Activated naive CD4-positive, alpha-beta T cell treated with anti-CD3 and anti-CD28 coated beads, Interleukin-2, amount 50 U/mL, for 16 hours (primary cell): Measurements from ENCODE around the gene AKIRIN1.
"Not testable (repeated sequence)": the region's sequence is repeated elsewhere in the genome, so short reads cannot be mapped to it uniquely, and the experiment has no call there.

Experiments used
- DNase-seq: peaks from one replicate; pipeline ENCODE4 v3.0.0-alpha.2; 2020

Gene AKIRIN1

GRCh38 chr1:39046613-39047210, 55.6 kb downstream of the AKIRIN1 start:
- DNase-seq: no peak

DNA sequence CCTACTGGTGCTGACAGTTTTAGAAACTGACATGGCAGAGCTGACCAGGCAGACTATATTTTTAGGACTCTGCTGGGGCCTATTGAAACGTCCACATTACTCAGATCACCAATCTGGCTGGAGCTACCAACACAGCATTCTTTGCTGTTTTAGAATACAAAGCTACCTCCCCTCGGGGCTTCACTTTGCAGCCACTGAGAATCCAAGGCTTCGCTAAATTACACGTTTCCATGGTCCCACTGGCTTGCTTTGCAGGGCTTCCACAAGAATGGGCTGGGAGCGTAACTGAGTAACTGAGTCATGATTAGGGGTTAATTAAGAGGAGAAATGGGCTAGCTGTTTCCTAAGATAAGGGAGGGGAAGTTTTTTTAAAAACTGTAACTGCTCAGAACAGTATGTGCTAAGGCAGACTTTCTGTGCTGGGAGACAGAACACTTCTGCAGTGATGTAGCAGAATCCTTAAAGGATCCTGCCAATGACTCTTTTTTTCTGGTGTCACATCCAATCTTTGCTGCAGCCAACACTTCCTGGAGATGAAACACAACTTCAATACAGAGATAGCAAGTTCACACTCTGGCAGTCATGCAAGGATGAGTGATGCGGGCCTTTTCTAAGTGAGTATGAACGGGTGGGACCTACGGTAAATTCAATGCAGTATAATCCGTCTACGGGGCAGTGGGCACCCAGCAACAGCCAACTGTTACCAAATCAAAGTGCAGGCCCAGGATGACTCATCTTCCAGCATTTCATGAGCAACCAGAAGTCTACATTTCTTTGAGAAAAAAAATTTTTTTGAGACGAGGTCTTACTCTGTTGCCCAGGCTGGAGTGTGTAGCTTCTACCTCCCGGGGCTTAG, 56.5 kb downstream of the AKIRIN1 start:
- DNase-seq: no peak

DNA sequence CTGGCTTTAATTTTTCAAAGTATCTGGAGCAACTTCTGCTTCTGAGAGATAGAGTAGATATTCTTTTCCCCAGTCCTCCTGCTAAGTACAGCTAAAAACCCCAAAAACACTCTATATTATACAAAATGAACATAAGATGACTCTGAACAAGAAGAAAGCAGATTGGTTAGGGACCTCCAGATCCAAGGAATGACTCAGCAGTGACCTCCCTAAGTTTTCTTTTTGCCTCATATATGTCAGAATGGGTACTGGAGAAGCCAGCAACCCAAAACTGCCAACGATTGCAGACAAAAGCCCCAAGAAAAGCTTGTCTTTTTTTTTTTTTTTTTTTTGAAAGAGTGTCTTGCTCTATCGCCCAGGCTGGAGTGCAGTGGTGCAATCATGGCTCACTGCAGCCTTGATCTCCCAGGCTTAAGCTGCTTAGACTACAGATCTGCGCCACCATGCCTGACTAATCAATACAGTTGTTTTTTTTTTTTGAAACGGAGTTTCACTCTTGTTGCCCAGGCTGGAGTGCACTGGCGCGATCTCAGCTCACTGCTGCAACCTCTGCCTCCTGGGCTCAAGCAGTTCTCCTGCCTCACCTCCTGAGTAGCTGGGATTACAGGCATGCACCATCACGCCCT, 57.8 kb downstream of the AKIRIN1 start:
- DNase-seq: no peak

DNA sequence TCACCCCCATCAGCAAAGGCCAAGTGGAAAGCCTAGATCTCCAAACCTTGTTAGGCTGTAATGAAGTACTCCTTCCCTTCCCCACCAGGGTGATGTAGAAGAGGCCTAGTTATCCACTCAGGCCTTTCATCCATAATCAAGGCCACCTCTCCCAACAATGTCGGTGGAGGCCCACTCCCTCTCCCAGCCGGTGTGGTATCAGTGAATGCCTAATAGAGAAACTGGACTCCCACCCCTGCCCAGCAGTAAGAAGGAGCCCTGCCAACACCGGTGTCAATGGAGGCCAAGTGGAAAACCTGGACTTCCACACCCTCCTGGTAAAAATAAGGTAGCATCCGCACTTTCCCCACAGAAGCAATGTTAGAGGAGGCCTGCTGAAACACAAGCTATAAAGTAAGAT, 58.9 kb downstream of the AKIRIN1 start:
- DNase-seq: no peak

DNA sequence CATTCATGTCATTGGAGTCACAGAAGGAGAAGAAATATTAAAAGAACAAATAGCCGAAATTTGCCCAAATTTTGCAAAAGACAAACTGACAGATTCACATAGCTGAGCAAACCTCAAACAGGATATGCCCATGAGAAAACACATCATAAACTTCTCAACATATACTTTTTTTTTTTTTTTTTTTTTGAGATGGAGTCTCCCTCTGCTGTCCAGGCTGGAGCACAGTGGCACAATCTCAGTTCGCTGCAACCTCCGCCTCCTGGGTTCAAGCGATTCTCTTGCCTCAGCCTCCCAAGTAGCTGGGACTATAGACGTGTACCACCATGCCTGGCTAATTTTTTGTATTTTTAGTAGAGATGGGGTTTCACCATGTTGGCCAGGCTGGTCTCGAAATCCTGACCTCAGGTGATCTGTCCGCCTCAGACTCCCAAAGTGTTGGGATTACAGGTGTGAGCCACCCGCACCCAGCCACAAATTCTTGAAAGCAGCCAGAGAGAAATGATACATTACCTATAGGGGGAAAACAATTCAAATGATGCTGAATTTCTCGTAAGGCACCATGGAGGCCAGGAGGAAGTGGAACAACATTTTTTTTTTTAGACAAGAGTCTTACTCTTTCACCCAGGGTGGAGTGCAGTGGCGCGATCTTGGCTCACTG, 60.2 kb downstream of the AKIRIN1 start:
- not testable (repeated sequence) for DNase-seq

DNA sequence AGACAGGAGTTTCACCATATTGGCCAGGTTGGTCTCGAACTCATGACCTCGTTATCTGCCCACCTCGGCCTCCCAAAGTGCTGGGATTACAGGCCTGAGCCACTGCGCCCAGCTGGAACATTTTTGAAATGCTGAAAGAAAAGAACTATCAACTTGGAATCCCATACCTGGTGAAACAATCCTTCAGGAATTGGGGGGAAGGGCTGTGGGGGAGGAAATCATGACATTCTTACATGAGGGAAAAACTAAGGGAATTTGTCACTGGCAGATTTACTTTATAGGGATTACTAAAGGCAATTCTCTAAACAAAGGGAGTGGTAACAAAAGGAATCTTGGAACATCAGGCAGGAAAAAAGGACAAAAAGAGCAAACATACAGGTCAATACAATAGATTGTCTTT, 60.9 kb downstream of the AKIRIN1 start:
- no peak for DNase-seq

DNA sequence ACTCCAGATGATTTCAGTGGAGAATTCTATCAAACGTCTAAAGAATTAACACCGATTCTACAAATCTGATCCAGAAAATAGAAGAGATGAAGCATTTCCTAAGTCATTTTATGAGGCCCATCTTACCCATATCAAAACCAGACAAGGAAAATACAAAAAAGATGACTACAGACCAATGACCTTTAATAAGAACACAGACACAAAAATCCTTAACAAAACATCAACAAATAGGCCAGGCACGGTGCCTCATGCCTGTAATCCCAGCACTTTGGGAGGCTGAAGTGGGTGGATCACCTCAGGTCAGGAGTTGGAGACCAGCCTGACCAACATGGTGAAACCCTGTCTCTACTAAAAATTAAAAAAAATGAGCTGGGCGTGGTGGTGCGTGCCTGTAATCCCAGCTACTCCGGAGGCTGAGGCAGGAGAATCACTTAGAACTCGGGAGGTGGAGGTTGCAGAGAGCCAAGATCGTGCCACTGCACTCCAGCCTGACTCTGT, 64.2 kb downstream of the AKIRIN1 start:
- not testable (repeated sequence) for DNase-seq
